COLO668 (cell line): ENCODE results near the gene KPNB1.

ENCODE experiments used
- DNase-seq: peaks from one replicate; lab custom pipeline; 2025; ENCODE audit not compliant: unreplicated experiment; lab: John Stamatoyannopoulos, UW

The KPNB1 gene

GRCh38 chr17:47711366-47712099, 61.8 kb downstream of the KPNB1 start:
- DNase-seq, result no peak

- DNase-seq, result no peak
Measured at GRCh38 chr17:47712330-47713023, 62.8 kb downstream of the KPNB1 start.

- no peak for DNase-seq
Measured at GRCh38 chr17:47713980-47714700, 64.4 kb downstream of the KPNB1 start.

GRCh38 chr17:47714773-47715396, 65.2 kb downstream of the KPNB1 start:
- no peak for DNase-seq

- DNase-seq, result no peak
Measured at GRCh38 chr17:47715669-47716325, 66.1 kb downstream of the KPNB1 start.

GRCh38 chr17:47716375-47716774, 66.7 kb downstream of the KPNB1 start:
- DNase-seq, result no peak

GRCh38 chr17:47717261-47717697, 67.6 kb downstream of the KPNB1 start:
- DNase-seq, result no peak

GRCh38 chr17:47717979-47718621, 68.4 kb downstream of the KPNB1 start:
- DNase-seq, result no peak

- no peak for DNase-seq
Measured at GRCh38 chr17:47718634-47719405, 69.1 kb downstream of the KPNB1 start.

- DNase-seq, result no peak
Measured at GRCh38 chr17:47719411-47720152, 69.9 kb downstream of the KPNB1 start.

- no peak for DNase-seq
Measured at GRCh38 chr17:47720196-47720595, 70.5 kb downstream of the KPNB1 start.

- DNase-seq, result no peak
Measured at GRCh38 chr17:47720754-47721533, 71.2 kb downstream of the KPNB1 start.

- DNase-seq, result no peak
Measured at GRCh38 chr17:47721725-47722124, 72.0 kb downstream of the KPNB1 start.

GRCh38 chr17:47724705-47725104, 75.0 kb downstream of the KPNB1 start:
- no peak for DNase-seq

GRCh38 chr17:47725446-47726111, 75.9 kb downstream of the KPNB1 start:
- DNase-seq, result no peak

- DNase-seq, result no peak
Measured at GRCh38 chr17:47726796-47727703, 77.3 kb downstream of the KPNB1 start.

GRCh38 chr17:47727704-47728036, 78.0 kb downstream of the KPNB1 start:
- no peak for DNase-seq
